LNCAP (cell line): ENCODE measurements around the gene SCIN.

Experiments used
- TF ChIP-seq, protein P1 (sequence below): fragments of 450-650 bp; IDR thresholded peaks from 2 replicates; pipeline ENCODE4 v1.5.1; 2017; ENCODE audit warnings: mild to moderate bottlenecking

Gene SCIN

DNA sequence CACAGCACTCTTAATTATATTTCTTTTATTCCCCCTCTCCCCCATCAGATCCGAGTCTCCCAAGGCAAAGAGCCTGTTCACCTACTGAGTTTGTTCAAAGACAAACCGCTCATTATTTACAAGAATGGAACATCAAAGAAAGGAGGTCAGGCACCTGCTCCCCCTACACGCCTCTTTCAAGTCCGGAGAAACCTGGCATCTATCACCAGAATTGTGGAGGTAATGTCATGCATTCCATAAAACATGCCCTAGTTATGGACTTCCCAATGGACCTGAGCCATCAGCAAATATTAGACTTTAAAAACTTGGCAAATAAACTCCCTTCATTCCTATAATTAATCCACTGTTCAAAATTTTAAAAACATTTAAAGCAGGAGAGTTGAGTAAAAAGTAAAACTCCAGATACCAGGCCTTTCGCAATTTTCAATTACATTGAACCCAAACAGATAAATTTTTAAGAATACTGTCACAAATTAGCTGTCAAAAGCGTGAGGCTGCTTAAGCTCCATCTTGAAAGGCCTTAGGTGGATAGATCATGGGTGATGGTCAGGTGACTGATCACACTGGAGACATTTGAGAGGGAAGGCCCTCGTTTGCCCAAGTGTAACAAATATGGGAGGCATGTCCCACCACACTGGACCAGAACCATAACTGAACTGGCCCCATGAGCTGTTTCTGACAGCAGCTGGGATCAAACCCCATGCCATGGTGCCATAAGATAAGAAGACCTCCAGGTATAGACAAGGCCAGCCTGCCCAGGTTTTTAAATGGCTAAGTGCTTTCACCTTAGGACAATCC, 70.0 kb downstream of the SCIN start:
- TF ChIP-seq, protein P1, sequence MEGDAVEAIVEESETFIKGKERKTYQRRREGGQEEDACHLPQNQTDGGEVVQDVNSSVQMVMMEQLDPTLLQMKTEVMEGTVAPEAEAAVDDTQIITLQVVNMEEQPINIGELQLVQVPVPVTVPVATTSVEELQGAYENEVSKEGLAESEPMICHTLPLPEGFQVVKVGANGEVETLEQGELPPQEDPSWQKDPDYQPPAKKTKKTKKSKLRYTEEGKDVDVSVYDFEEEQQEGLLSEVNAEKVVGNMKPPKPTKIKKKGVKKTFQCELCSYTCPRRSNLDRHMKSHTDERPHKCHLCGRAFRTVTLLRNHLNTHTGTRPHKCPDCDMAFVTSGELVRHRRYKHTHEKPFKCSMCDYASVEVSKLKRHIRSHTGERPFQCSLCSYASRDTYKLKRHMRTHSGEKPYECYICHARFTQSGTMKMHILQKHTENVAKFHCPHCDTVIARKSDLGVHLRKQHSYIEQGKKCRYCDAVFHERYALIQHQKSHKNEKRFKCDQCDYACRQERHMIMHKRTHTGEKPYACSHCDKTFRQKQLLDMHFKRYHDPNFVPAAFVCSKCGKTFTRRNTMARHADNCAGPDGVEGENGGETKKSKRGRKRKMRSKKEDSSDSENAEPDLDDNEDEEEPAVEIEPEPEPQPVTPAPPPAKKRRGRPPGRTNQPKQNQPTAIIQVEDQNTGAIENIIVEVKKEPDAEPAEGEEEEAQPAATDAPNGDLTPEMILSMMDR = no peak

DNA sequence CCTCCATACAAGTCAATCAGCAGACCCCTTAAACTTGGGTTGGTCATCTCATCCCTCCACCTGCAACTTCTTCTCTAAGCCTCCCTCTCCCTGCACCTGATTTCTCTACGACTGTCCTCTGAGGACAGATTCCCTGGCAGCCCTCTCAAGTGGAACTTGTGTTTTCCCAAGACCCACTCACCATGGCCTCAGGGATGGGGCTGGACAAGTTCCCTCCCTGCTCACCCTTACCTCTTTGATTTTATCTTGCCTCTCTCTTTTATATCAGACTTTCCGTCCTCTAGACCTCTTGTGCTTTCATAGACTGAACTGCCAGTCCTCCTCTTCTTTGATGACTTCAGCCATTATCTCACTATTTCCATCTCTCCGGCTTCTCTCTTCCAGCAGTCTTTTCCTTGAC, 70.7 kb downstream of the SCIN start:
- TF ChIP-seq, protein P1 = no peak

DNA sequence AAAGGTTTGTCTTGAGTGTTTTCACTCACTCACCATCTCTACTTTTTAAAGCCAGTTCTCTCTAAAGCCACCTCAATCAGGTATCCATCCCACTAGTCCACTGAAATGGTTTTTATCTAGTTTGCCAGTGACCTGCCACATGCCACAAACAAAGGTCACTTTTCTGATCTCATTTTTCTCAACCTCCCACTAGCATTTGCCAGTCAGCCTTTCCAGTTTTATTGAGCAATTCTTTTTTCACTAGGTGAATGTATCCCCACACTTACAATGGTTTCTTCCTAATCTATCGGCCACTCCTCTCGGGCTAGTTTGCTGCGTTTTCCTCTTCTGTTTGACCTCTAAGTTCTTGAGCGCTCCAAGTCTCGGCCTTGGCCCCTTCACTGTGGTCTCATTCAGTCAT, 72.0 kb downstream of the SCIN start:
- TF ChIP-seq, protein P1 = no peak

DNA sequence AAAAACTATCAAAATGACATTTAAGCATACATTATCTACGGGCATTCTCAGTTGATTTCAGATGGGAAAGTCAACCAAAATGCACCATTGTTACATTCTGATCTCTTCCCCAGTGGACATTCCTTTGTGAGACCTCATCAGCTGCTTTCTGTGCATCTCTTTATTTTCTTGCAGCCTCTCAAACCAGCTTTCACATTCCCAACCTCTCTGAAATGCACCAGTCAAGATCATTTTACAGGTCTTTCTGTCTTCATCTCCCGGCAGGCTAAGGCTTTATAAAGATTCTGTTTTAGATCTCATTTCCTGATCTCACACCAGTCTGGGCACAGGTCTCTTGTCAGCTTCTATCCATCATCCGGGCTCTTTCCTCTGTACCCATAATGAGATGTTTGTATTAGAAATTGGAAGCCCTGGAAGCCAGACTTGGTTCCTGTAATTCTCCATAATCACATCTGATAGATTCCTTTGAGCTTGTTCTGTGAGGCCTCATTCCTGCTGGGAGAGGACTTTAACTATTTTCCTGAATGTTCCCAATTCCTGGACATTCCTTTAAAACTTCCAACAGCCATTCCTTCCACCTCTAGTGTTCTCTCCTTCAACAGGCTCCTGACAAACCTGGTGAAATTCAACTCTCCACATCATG, 72.6 kb downstream of the SCIN start:
- TF ChIP-seq, protein P1 = no peak

DNA sequence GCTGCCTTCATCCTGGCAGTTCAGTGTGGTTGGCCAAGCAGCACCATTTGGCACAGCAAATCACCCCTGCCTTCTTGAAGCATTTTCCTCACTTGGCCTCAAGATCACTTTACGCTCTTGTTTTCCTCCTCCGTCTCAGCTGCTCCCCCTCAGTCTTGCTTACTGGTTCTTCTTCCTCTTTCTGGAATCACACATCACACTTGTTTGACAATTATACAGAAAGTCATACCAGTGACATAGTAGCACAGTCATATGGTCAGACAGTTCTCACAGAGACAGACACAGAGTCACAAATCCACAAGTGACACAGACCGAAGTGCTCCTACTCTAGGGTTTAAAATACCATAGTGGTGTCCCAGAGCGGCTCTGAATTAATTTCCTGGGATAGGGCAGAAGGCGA, 73.1 kb downstream of the SCIN start:
- TF ChIP-seq, protein P1 = no peak

DNA sequence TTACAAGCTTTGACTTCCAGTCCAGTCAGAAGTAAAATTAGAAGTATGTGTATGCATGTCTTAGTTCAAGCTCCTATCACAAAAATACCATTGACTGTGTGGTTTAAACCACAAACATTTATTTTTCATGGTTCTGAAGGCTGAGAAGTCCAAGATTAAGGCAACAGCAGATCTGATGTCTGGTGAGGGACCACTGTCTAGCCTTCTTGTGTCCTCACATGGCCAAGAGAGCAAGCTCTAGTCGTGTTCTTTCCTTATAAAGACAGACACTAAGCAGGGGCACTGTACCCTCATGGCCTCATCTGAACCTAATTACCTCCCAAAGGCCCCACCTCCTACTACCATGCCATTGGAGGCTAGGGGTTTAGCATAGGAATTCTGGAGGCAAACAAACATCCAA, 75.6 kb downstream of the SCIN start:
- TF ChIP-seq, protein P1 = no peak

DNA sequence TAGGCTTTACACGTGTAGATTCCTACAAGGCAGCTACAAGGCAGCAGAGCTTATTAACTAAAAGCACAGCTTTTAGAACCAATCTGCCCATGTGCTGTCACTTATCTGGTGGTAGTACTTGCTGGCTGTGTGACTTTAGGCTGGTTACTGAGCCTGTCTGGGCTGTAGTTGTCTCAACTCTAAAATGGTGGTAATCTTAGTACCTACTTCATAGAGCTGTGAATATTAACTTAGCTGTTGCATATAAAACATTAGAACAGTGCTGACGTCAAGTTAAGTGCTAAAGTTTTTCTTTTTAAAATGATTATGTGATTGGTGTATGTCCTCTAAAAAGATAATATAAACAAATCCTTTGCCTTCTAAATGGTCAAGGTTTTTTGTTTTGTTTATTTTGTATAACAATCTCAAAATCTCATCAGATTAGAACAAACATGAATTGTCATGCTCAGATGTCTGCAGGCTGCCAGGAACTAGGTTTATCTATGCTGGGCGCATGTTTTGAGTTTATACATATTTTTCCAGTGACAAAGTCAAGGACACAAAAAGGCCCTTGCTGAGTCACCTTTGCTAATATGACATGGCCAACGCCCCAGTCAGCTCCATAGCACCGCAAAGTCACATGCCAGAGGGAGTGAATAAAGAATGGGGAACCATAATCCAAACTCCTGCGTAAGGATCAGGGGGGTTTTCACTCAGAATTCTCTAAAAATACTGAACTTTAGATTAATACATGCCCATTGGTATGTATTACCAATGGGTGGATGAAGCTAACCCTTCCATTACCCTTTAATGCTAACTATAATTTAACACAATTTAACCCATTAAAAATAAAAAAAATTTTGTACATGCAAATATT, 77.1 kb downstream of the SCIN start:
- TF ChIP-seq, protein P1 = no peak
